ENCODE results near the gene ASNSD1.
A peak's percentile ranks its signal among the peaks of the same experiment; 100 is the strongest.

DNA sequence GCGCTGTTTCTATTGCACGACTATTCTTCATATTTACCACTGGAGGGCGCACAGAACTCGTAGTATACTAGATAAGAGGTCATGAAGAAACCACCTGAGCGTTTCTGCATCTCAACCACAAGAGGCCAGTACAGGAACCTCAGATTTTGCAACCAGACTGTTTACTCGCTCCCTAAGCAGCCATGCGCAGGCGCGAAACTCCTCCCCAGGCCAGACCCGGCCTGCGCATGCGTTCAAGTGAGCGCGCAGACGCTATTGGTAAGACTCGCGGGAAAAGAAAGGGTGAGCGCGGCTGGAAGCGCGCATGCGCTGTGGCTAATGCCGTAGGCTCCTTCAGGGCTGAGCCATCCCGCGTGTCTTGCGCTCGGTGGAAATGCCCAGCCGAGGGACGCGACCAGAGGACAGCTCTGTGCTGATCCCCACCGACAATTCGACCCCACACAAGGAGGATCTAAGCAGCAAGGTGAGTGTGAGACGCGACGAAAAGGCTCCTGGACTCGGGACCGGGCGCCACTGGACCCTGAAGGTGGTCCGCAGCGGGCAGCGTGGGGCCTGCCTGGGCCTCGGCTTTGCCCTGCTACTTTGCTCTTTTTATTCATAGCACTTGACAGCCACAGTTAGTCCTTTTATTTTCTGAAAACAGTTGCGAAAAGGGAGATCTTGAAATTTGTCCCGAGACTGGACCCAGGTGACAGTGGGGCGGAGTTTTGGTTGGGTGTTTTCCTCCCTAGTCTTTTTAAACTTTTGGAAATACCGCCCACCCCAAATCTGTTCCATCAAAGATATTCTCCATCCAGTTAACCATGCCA, at the start of gene ASNSD1:
- TF ChIP-seq, protein P1, sequence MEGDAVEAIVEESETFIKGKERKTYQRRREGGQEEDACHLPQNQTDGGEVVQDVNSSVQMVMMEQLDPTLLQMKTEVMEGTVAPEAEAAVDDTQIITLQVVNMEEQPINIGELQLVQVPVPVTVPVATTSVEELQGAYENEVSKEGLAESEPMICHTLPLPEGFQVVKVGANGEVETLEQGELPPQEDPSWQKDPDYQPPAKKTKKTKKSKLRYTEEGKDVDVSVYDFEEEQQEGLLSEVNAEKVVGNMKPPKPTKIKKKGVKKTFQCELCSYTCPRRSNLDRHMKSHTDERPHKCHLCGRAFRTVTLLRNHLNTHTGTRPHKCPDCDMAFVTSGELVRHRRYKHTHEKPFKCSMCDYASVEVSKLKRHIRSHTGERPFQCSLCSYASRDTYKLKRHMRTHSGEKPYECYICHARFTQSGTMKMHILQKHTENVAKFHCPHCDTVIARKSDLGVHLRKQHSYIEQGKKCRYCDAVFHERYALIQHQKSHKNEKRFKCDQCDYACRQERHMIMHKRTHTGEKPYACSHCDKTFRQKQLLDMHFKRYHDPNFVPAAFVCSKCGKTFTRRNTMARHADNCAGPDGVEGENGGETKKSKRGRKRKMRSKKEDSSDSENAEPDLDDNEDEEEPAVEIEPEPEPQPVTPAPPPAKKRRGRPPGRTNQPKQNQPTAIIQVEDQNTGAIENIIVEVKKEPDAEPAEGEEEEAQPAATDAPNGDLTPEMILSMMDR (IDR thresholded peaks at IDR 0.05), result peak; percentile 91 to 100 (median 98)
- peak in 1 of 4 donors; percentile 65 for TF ChIP-seq EP300 (IDR thresholded peaks at IDR 0.05)

Data from sigmoid colon (tissue), 4 donors.